Right ventricle myocardium superior (tissue), 1 donor: ENCODE data around the gene SLC8B1. TPM values are rescaled to one million over a fixed set of nuclear protein-coding genes. Genes with fewer than 3 reads are reported as not detected.

Source experiments
- ATAC-seq: fragments of 200-7000 bp; cut with Tn5 transposase; one replicate; pipeline ENCODE4 v1.9.1; 2020; ENCODE audit warnings: mild to moderate bottlenecking; ENCODE audit not compliant: poor library complexity
- DNase-seq: peaks from one replicate; pipeline ENCODE4 v3.0.0-alpha.2; 2020
- intact Hi-C: fragments of 100-400 bp; cut with DNase I; formaldehyde crosslinking; loops from one replicate; pipeline ENCODE4 v1.11.2; 2022
- microRNA-seq: library from miRNA; unstranded; fragments of <30 nt; microRNA quantifications from one replicate; pipeline ENCODE4 v1.2.0, GENCODE V29; 2020
- total RNA-seq: library from RNA; stranded (reverse); fragmentation: NEBNext Ultra II Directional; extraction: Animal tissue kit (Norgen Biotek cat#: 25700); gene quantifications from one replicate; pipeline ENCODE4 v1.2.1, GENCODE V29; 2021
- donor health status: DM: no; HTN: yes; CAD: no; lungs with severe emphysema.

SLC8B1 gene
- total RNA-seq, 1 donor from 2014 or later: 12.3 TPM

GRCh38 chr12:113261847-113262470 is 73.0 kb downstream of the SLC8B1 start:
- no peak for ATAC-seq
- intact Hi-C loops: loop anchor here (5.0 kb wide), 1 partner anchor 65 kb away; no protein-coding TSS in a partner anchor
- DNase-seq: no peak

DNA sequence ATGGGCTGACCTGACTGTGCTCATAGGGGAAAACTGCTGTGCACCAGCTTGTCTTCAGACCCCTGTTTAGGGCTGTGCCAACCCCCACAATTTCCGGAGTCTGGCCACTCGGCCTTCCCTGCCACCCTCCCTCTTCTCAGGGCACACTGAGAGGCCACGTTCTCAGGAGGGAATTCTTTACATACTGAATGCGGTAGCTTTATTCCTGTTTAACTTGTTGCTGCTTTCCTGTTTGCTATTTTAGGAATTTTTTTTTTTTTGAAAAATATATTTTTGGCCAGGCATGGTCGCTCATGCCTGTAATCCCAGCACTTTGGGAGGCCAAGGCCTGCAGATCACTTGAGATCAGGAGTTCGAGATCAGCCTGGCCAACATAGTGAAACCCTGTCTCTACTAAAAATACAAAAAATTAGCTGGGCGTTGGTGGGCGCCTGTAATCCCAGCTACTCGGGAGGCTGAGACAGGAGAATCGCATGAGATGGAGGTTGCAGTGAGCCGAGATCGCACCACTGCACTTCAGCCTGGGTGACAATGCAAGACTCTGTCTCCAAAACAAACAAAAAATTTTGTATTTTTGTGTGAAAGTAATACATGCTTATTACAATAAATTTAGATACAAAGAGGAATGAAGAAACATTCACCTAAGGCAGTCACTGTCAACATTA is 74.1 kb downstream of the SLC8B1 start:
- intact Hi-C loops: loop anchor here (5.0 kb wide), 1 partner anchor 63 kb away; no protein-coding TSS in a partner anchor
- DNase-seq (no peak), ATAC-seq (no peak)

- intact Hi-C loops: loop anchor here (5.0 kb wide), 1 partner anchor 63 kb away; no protein-coding TSS in a partner anchor
- no peak for DNase-seq
- ATAC-seq: peak; percentile 26
Observed at GRCh38 chr12:113260127-113260526, 74.8 kb downstream of the SLC8B1 start.

DNA sequence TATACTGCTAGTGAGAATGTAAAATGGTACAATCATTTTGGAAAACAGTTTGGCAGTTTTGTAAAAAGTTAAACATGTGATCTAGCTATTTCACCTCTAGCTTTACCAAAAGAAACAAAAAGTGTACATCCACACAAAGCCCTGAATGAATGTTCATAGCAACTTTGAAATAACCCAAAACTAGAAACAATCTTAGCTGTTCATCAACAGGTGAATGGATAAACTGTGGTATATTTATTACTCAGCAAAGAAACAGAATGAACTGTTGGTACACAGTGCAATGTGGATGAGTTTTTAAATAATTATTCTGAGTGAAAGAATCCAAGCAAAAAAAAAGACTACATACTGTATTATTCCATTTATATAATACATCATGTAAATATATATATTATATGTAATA is 77.3 kb downstream of the SLC8B1 start:
- no peak for DNase-seq
- intact Hi-C loops: no loop called here
- ATAC-seq: no peak

- ATAC-seq (no peak), DNase-seq (no peak)
- intact Hi-C loops: no loop called here
Observed at GRCh38 chr12:113254298-113254697, 80.6 kb downstream of the SLC8B1 start.

DNA sequence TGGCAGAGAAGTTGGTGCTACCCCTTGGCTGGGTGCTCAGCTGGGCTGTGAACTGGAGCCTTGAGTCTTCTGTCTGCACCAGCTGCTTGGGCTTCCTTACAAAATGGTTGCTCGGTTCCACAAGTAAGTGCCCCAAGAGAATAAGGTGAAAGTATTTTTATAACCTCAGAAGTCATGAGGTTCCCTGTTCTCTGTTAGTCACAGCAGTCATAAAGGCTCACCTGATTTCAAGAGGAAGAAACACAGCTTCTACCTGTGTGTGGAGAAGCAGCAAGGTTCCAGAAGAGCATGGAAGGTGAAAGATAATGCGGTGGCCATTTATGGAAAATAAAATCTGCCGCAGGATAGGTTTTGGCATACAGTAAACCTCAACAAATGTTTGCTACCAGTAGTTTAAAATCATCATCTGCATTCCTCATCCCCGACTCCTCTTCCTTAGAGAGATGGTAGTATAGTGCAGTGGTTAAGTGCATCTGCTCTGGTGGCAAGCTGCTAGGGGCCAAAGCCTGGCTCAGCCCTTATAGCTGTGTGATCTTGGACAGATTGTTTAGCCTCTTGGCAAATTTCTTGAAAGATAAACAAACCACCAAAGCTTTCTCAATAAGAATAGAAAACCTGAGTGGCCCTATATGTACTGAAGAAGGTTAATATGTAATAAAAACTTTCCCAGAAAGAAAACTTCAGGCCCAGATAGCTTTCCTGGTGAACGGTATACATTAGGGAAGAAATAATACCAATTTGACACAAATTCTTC is 81.2 kb downstream of the SLC8B1 start:
- ATAC-seq: no peak
- no peak for DNase-seq
- intact Hi-C loops: no loop called here

DNA sequence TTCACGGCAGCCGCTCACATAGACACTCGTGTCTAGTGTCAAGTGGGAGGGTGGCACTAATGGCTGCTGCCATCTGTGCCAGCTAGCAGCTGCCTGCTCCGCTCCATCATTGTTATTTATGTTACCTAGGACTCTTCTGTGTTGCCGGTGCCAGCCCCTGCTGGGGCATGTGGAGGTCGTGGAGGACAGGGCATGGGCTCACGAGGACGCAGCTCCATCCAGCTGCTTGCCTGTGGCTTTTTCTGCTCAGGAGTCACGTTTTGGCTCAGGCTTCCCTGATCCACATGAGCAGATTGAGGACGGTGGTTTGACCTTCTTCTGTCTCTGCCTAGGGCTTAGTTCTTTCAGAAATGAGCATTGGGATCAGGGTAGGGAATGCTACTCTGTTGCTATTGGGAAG is 82.4 kb downstream of the SLC8B1 start:
- intact Hi-C loops: no loop called here
- ATAC-seq (peak; percentile 83), DNase-seq (peak; percentile 74)

- DNase-seq (no peak), ATAC-seq (no peak)
- intact Hi-C loops: no loop called here
Observed at GRCh38 chr12:113251404-113252070, 83.4 kb downstream of the SLC8B1 start.

DNA sequence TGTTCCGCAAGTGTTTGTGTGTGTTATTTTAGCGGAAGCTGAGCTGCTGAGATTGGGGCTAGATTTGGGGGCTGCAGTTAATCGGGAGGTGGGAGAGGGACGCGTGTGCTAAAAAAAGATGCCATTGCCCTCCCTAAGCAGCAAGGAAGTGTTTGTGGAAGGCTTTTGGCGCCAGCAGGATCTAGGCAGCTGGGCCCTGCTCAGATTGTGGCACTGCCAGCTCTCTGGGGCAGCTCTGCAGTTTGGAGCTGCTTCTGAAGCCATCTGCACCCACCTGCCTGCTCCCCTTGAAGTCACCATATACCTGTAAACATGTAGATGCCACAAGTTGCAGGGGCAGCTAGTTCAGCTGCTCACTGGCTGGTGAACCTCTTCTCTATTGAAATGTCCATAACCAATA is 84.9 kb downstream of the SLC8B1 start:
- intact Hi-C loops: no loop called here
- ATAC-seq (no peak), DNase-seq (no peak)

- intact Hi-C loops: no loop called here
- ATAC-seq: no peak
- DNase-seq: no peak
Observed at GRCh38 chr12:113249546-113249945, 85.4 kb downstream of the SLC8B1 start.

- no peak for DNase-seq
- ATAC-seq: no peak
- intact Hi-C loops: no loop called here
Observed at GRCh38 chr12:113248842-113249435, 86.0 kb downstream of the SLC8B1 start.

Small RNA genes within 50 kb of the gene (microRNA-seq; reads per million reads assigned to microRNA genes)
- gene MIR6762: not detected

Other genes starting within 250 kb of the SLC8B1 start
- not detected for gene RASAL1, start 199.3 kb downstream of the SLC8B1 start, total RNA-seq
- gene CFAP73, start 185.4 kb downstream of the SLC8B1 start, total RNA-seq: not detected
- gene DDX54, start 149.6 kb downstream of the SLC8B1 start, total RNA-seq: 33.6 TPM
- 16.3 TPM for gene RITA1, start 149.4 kb downstream of the SLC8B1 start, total RNA-seq
- 128 TPM for gene TPCN1, start 113.6 kb downstream of the SLC8B1 start, total RNA-seq
- 40.2 TPM for gene PLBD2, start 23.5 kb upstream of the SLC8B1 start, total RNA-seq
- not detected for gene SDS, start 68.8 kb upstream of the SLC8B1 start, total RNA-seq
- 6.3 TPM for gene SDSL, start 87.3 kb upstream of the SLC8B1 start, total RNA-seq
- not detected for gene LHX5, start 136.8 kb upstream of the SLC8B1 start, total RNA-seq